HepG2 (cell line): Measurements from ENCODE around the gene NHSL1. TPM values are rescaled to one million over a fixed set of nuclear protein-coding genes. Genes with fewer than 3 reads are reported as not detected.

Experiments
- DPF2 ChIP-seq: sonication (generic); formaldehyde crosslinking; IDR thresholded peaks from 2 replicates; pipeline ENCODE4 v1.4.0; 2020; ENCODE audit warnings: mild to moderate bottlenecking, low read depth, missing genetic modification reagents, borderline replicate concordance
- FOXM1 ChIP-seq: sonication (generic); formaldehyde crosslinking; IDR thresholded peaks from 2 replicates; pipeline ENCODE4 v1.5.0; 2020; ENCODE audit warnings: missing genetic modification reagents
- FOXP1 ChIP-seq, 2 experiments: fragments of 450-650 bp in 1 of 2; IDR thresholded peaks; 2 replicates each; pipeline ENCODE4 v1.6.1; 2017 to 2018; ENCODE audit warnings: antibody characterized with exemption in 1 of 2
- HDAC1 ChIP-seq: sonication (generic); formaldehyde crosslinking; IDR thresholded peaks from 2 replicates; pipeline ENCODE4 v1.5.1; 2020; ENCODE audit warnings: mild to moderate bottlenecking, missing genetic modification reagents
- HOXD1 ChIP-seq: sonication (generic); formaldehyde crosslinking; IDR thresholded peaks from 2 replicates; pipeline ENCODE4 v1.5.0; 2020; ENCODE audit warnings: missing genetic modification reagents
- ISX ChIP-seq: sonication (generic); formaldehyde crosslinking; conservative IDR thresholded peaks from 2 replicates; pipeline ENCODE4 v1.5.0; 2020; ENCODE audit warnings: missing genetic modification reagents
- KLF15 ChIP-seq: sonication (generic); formaldehyde crosslinking; IDR thresholded peaks from 2 replicates; pipeline ENCODE4 v1.8.1; 2023; ENCODE audit warnings: borderline replicate concordance, mild to moderate bottlenecking, inconsistent platforms, missing genetic modification reagents, mixed read lengths
- NFKB2 ChIP-seq: sonication (generic); formaldehyde crosslinking; IDR thresholded peaks from 2 replicates; pipeline ENCODE4 v1.4.0; 2020; ENCODE audit warnings: missing genetic modification reagents, borderline replicate concordance
- ONECUT2 ChIP-seq: sonication (generic); formaldehyde crosslinking; IDR thresholded peaks from 2 replicates; pipeline ENCODE4 v1.4.0; 2020; ENCODE audit warnings: missing genetic modification reagents
- RBM22 ChIP-seq: fragments of 200-400 bp; formaldehyde crosslinking; optimal IDR thresholded peaks from 2 replicates; pipeline ENCODE3; 2017; ENCODE audit warnings: mild to moderate bottlenecking, low read length, moderate library complexity
- ZBTB8A ChIP-seq: sonication (generic); formaldehyde crosslinking; IDR thresholded peaks from 2 replicates; pipeline ENCODE4 v1.4.0; 2020; ENCODE audit warnings: mild to moderate bottlenecking, low read depth, missing genetic modification reagents, borderline replicate concordance
- ZNF143 ChIP-seq: sonication (generic); formaldehyde crosslinking; IDR thresholded peaks from 2 replicates; pipeline ENCODE4 v1.4.0; 2020; ENCODE audit warnings: missing genetic modification reagents
- ZNF230 ChIP-seq: sonication (generic); formaldehyde crosslinking; IDR thresholded peaks from 2 replicates; pipeline ENCODE4 v1.4.0; 2020; ENCODE audit warnings: mild to moderate bottlenecking, missing genetic modification reagents
- ZNF333 ChIP-seq: sonication (generic); formaldehyde crosslinking; IDR thresholded peaks from 2 replicates; pipeline ENCODE4 v1.4.0; 2020; ENCODE audit warnings: mild to moderate bottlenecking, missing genetic modification reagents, borderline replicate concordance
- ZNF441 ChIP-seq: sonication (generic); formaldehyde crosslinking; IDR thresholded peaks from 2 replicates; pipeline ENCODE4 v1.7.0; 2021; ENCODE audit warnings: missing genetic modification reagents, borderline replicate concordance
- ZNF652 ChIP-seq: IDR thresholded peaks from 2 replicates; pipeline ENCODE4 v1.6.1; 2016; ENCODE audit warnings: low read depth, borderline replicate concordance
- ZSCAN21 ChIP-seq: sonication (generic); formaldehyde crosslinking; IDR thresholded peaks from 2 replicates; pipeline ENCODE4 v1.8.0; 2022; ENCODE audit warnings: mild to moderate bottlenecking, missing genetic modification reagents, moderate library complexity, borderline replicate concordance
- ZSCAN22 ChIP-seq: sonication (generic); formaldehyde crosslinking; IDR thresholded peaks from 2 replicates; pipeline ENCODE4 v1.4.0; 2020; ENCODE audit warnings: mild to moderate bottlenecking, missing genetic modification reagents
- polyA plus RNA-seq, 8 experiments: library from polyadenylated mRNA; depleted of rRNA in 3 of 8; stranded (reverse) in 7 of 8; unstranded in 1 of 8; fragments of >200 nt; fragmentation: Illumina TruSeq in 4 of 8; extraction: Trizol in 4 of 8; gene quantifications; 2 replicates each; pipeline versions ENCODE4 v1.2.1 to v1.2.3, GENCODE V29; 2011 to 2016; ENCODE audit warnings: low read depth in 4 of 8, missing spikeins in 1 of 8, mixed read lengths in 1 of 8; ENCODE audit not compliant: insufficient read depth in 1 of 8
- total RNA-seq, 5 experiments: library from RNA; depleted of rRNA; stranded (reverse); fragments of >200 nt; fragmentation: Illumina TruSeq; extraction: Trizol; gene quantifications; 2 replicates each; pipeline ENCODE4 v1.2.3, GENCODE V29; 2016; ENCODE audit warnings: low read depth in 1 of 5
- TF ChIP-seq, protein P1 (sequence below): sonication (generic); formaldehyde crosslinking; IDR thresholded peaks from 2 replicates; pipeline ENCODE4 v1.5.1; 2020; ENCODE audit warnings: mild to moderate bottlenecking, missing genetic modification reagents, moderate library complexity
- TF ChIP-seq, protein P2 (sequence below): sonication (generic); formaldehyde crosslinking; IDR thresholded peaks from 2 replicates; pipeline ENCODE4 v1.5.1; 2020; ENCODE audit warnings: missing genetic modification reagents, mild to moderate bottlenecking, borderline replicate concordance
- TF ChIP-seq, protein P3 (sequence below): IDR thresholded peaks from 2 replicates; pipeline ENCODE4 v1.6.1; 2016
- TF ChIP-seq, protein P4 (sequence below): IDR thresholded peaks from 2 replicates; pipeline ENCODE4 v1.6.1; 2016; ENCODE audit warnings: low read depth, control low read depth
- TF ChIP-seq, protein P5 (sequence below): sonication (generic); formaldehyde crosslinking; IDR thresholded peaks from 2 replicates; pipeline ENCODE4 v1.4.0; 2020; ENCODE audit warnings: mild to moderate bottlenecking, missing genetic modification reagents

NHSL1 gene
- total and polyA plus RNA-seq, 2 of the 13 experiments (the other 11 are each of a cell fraction or from before 2014, with no cell fraction given), result 24.9 to 53.6 TPM

- TF ChIP-seq RBM22, result no peak
- TF ChIP-seq, protein P1, sequence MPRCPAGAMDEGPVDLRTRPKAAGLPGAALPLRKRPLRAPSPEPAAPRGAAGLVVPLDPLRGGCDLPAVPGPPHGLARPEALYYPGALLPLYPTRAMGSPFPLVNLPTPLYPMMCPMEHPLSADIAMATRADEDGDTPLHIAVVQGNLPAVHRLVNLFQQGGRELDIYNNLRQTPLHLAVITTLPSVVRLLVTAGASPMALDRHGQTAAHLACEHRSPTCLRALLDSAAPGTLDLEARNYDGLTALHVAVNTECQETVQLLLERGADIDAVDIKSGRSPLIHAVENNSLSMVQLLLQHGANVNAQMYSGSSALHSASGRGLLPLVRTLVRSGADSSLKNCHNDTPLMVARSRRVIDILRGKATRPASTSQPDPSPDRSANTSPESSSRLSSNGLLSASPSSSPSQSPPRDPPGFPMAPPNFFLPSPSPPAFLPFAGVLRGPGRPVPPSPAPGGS, result peak; percentile 18
- no peak for TF ChIP-seq FOXP1 (IDR thresholded peaks at IDR 0.05)
- TF ChIP-seq FOXP1 (CRISPR knock-in tag; IDR thresholded peaks at IDR 0.05), result peak; percentile 61; the same call in 1 of the 2 replicates
- TF ChIP-seq ZSCAN22, result peak; percentile 68; the same call in 1 of the 2 replicates
- TF ChIP-seq, protein P2, sequence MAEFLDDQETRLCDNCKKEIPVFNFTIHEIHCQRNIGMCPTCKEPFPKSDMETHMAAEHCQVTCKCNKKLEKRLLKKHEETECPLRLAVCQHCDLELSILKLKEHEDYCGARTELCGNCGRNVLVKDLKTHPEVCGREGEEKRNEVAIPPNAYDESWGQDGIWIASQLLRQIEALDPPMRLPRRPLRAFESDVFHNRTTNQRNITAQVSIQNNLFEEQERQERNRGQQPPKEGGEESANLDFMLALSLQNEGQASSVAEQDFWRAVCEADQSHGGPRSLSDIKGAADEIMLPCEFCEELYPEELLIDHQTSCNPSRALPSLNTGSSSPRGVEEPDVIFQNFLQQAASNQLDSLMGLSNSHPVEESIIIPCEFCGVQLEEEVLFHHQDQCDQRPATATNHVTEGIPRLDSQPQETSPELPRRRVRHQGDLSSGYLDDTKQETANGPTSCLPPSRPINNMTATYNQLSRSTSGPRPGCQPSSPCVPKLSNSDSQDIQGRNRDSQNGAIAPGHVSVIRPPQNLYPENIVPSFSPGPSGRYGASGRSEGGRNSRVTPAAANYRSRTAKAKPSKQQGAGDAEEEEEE (CRISPR knock-in tag), result no peak; the same call in 1 of the 2 replicates
- no peak for TF ChIP-seq ZNF143
- peak; percentile 86 for TF ChIP-seq HDAC1 (CRISPR knock-in tag)
- TF ChIP-seq ZBTB8A (CRISPR knock-in tag), result peak; percentile 83; the same call in 1 of the 2 replicates
- TF ChIP-seq NFKB2, result peak; percentile 75; the same call in 1 of the 2 replicates
- TF ChIP-seq ONECUT2, result peak; percentile 18; the same call in 1 of the 2 replicates
- peak; percentile 75; the same call in 1 of the 2 replicates for TF ChIP-seq ISX (CRISPR knock-in tag)
- TF ChIP-seq FOXM1 (CRISPR knock-in tag), result no peak; the same call in 1 of the 2 replicates
- peak; percentile 56; the same call in 1 of the 2 replicates for TF ChIP-seq ZNF230
- TF ChIP-seq, protein P3, sequence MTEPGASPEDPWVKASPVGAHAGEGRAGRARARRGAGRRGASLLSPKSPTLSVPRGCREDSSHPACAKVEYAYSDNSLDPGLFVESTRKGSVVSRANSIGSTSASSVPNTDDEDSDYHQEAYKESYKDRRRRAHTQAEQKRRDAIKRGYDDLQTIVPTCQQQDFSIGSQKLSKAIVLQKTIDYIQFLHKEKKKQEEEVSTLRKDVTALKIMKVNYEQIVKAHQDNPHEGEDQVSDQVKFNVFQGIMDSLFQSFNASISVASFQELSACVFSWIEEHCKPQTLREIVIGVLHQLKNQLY (CRISPR knock-in tag), result peak; percentile 46; the same call in 1 of the 2 replicates
- TF ChIP-seq KLF15 (CRISPR knock-in tag), result no peak
- TF ChIP-seq, protein P4, sequence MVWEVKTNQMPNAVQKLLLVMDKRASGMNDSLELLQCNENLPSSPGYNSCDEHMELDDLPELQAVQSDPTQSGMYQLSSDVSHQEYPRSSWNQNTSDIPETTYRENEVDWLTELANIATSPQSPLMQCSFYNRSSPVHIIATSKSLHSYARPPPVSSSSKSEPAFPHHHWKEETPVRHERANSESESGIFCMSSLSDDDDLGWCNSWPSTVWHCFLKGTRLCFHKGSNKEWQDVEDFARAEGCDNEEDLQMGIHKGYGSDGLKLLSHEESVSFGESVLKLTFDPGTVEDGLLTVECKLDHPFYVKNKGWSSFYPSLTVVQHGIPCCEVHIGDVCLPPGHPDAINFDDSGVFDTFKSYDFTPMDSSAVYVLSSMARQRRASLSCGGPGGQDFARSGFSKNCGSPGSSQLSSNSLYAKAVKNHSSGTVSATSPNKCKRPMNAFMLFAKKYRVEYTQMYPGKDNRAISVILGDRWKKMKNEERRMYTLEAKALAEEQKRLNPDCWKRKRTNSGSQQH, result peak; percentile 67
- peak; percentile 70; the same call in 1 of the 2 replicates for TF ChIP-seq DPF2 (CRISPR knock-in tag)
- no peak for TF ChIP-seq ZNF652 (CRISPR knock-in tag)
- peak; percentile 91 for TF ChIP-seq HOXD1 (CRISPR knock-in tag)
- peak; percentile 94 for TF ChIP-seq ZSCAN21 (CRISPR knock-in tag)
- TF ChIP-seq ZNF441 (CRISPR knock-in tag), result peak; percentile 15; the same call in 1 of the 2 replicates
- TF ChIP-seq, protein P5, sequence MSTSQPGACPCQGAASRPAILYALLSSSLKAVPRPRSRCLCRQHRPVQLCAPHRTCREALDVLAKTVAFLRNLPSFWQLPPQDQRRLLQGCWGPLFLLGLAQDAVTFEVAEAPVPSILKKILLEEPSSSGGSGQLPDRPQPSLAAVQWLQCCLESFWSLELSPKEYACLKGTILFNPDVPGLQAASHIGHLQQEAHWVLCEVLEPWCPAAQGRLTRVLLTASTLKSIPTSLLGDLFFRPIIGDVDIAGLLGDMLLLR (CRISPR knock-in tag), result no peak; the same call in none of the 2 replicates
- no peak; the same call in 1 of the 2 replicates for TF ChIP-seq ZNF333 (CRISPR knock-in tag)
Observed at GRCh38 chr6:138403801-138404665, 95.3 kb downstream of the NHSL1 start, which contains the start of gene HEBP2 (continued).
